Measurements from ENCODE around the gene WEE1.
"Not testable (repeated sequence)": the region's sequence is repeated elsewhere in the genome, so short reads cannot be mapped to it uniquely, and the experiment has no call there.

WEE1 gene

DNA sequence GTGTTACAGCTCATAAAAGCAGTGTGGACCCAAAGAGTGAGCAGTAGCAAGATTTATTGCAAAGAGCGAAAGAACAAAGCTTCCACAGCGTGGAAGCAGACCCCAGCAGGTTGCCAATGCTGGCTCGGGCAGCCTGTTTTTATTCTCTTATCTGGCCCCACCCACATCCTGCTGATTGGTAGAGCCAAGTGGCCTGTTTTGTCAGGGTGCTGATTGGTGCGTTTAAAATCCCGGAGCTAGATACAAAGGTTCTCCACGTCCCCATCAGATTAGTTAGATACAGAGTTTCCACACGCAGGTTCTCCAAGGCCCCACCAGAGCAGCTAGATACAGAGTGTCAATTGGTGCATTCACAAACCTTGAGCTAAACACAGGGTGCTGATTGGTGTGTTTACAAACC is 48.9 kb downstream of the WEE1 start:
- DNase-seq (ENCODE audit: low read depth), result not testable (repeated sequence)

DNA sequence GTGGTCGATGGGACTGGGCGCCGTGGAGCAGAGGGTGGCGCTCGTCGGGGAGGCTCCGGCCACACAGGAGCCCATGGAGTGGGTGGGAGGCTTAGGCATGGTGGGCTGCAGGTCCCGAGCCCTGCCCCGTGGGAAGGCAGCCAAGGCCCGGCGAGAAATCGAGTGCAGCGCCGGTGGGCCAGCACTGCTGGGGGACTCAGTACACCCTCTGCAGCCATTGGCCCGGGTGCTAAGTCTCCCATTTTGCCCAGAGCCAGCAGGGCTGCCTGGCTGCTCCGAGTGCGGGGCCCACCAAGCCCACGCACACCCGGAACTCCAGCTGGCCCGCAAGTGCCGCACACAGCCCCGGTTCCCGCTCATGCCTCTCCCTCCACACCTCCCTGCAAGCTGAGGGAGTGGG is 49.6 kb downstream of the WEE1 start:
- DNase-seq (ENCODE audit: low read depth), result not testable (repeated sequence)

DNA sequence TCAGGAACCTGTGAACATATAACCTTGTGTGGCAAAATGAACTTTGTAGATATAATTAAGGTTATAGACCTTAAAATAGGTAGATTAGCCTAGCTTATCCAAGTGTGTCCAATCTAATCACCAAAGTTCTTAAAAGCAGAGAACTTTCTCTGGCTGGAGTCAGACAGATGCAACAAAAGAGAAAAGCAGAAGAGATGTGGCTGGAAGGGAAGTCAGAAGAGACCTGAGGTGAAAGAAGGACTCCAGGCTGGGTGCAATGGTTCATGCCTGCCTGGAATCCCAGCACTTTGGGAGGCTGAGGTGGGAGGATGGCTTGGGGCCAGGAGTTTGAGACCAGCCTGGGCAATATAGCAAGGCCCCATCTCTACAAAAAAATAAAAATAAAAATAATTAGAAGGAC is 51.0 kb downstream of the WEE1 start:
- DNase-seq (ENCODE audit: low read depth), result no peak

DNA sequence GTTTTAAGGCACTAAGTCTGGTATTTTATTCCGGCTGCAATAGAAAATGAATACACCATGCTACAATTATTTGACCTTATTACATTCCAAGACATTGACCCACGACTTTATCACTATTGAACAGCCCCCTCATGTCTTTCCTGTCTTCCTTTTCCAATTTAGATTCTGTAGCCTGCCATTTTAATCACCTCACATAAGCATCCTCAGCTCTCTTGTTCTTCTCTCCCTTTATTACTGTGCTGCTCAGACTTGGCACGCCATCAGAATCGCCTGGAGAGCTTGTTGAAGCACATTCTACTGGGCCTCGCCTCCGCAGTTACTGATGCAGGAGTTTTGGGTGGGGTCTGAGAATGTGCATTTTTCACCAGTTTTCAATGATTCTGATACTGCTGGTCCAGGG is 51.7 kb downstream of the WEE1 start:
- no peak for DNase-seq (ENCODE audit: low read depth)

DNA sequence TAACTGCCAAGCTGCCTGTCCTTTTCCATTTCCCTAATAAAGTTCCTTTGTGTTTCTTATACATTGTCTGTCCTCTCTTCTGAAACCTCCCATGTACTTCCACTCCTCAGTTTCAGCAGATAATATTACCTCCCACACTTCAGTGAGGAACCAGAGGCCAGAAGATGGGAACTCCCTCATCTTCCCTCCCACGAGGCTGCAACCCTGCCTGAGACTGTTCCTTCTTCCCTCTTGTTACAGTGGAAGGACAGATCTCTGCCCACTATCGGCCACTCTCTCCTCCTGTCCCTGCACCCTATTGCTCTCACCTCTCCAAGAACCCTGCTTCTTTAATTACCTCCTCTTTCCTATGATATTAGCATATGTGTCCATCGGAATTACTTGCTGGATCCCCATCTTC is 52.3 kb downstream of the WEE1 start:
- no peak for DNase-seq (ENCODE audit: low read depth)

DNA sequence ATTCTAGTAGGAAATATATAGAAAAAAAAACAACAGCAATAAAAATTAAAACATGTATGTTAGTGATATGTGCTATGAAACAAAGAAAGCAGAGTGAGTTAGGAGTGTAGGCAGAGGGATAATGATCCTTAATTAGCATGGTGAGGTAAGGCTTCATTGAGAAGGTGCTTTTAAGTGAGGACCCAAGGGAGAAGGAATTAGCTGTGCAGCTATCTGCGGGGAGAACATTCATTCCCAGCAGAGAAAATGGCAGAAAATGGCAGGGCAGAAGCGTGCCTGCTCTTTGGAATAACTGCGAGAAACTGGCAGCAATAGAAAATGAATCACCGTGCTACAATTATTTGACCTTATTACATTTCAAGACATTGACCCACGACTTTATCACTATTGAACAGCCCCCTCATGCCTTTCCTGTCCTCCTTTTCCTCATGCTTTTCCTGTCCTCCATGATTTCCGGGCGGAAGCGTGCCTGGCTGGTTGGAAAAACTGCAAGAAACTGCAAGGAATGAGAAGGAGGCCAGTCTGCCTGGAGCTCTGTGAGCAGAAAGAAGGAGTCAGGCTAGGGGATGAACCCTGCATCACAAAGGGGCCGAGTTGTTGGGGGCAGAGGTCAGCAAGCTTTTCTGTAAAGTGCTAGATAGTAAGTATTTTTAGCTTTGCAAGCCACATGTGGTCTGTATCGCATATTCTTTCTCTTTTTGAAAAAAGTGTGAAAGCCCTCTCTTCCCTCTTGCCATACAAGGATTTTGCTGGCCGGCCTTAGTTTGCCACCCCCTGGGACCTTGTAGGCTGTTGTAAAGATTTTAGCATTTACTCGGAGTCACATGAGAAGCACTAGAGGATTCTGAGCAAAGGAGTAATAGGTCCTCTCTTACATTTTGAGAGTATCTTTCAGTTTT is 53.3 kb downstream of the WEE1 start:
- no peak for DNase-seq (ENCODE audit: low read depth)

DNA sequence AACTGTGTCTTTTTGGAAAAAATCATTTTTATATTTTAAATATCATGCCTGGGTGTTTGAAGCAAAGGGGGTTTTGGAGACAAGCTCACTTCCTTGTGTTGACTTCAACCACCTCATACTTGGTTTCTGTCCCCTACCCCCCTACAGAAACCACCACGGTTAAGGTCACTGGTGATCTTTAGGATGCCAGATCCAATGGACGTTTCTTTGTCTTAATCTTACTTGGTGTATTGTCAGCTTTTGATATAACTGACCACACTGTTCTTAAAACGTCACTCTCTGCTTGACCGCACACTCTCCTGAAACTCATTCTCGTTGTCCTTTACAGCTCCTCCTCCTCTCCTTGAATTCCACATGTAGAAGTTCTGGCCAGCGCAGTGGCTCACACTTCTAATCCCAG is 55.6 kb downstream of the WEE1 start:
- DNase-seq (ENCODE audit: low read depth), result no peak

DNA sequence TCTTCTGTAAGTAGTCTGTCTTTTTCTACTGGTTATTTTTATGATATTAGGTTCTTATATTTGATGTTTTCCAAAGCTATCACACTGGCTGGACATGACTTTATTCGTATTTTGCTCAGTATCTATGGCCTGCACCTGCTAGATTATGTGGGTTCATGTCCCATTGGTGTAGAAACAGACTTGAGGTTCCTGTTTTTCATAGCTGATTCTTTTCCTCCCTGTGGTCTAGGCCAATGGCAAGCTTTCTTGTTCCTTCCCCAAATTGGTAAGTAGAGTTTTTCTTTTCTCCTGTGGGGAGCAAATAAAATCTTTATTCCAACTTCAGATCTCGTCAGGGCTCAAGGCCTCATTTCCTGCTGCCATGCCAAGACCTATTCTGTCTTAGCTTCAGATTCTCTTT is 60.2 kb downstream of the WEE1 start:
- no peak for DNase-seq (ENCODE audit: low read depth)

DNA sequence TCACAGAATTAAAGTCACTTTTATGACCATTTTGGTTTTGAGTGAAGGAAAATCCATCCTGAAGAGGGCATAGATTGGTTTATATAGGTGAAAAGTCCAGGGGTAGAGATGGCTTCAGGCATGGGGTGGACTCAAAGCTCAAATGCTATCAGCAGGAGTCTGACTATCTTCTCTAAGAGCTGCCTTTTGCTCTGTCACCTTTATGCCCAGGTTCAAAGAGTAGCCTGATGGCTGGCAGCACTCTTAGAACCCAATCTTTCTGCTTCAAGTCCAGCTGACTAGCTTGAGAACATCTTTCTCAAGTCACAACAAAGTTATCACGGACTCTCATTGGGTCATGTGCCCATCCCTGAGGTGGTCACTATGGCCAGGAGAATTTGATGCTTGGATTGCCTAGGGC is 63.2 kb downstream of the WEE1 start:
- no peak for DNase-seq (ENCODE audit: low read depth)

DNA sequence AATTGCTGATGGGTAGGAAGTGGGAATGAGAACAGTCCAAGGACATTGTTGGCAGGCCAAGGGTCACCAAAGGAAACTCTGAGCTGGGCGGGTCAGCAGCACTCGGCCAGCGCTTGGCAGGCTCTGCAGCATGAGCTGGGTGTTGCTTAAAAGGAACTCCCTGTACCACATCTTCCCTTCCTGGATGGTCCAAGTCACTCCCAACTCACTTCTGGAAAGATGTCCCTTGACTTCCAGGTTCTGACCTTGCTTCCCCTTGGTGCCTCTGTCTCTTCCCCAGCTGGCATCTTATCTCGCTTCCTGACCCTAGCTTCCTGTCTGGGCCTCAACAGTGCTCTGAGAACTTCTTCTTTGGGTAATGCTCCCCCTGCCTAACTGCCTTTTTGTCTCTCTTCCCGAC is 65.6 kb downstream of the WEE1 start:
- DNase-seq (ENCODE audit: low read depth), result no peak
